ENCODE results near the gene ZNF335. TPM values are rescaled to one million over a fixed set of nuclear protein-coding genes. Genes with fewer than 3 reads are reported as not detected.

The ZNF335 gene
- total and polyA plus RNA-seq, 2 of the 13 experiments (the other 11 are each of a cell fraction or from before 2014, with no cell fraction given), result 9.7 to 13.7 TPM

- TF ChIP-seq, protein P1, sequence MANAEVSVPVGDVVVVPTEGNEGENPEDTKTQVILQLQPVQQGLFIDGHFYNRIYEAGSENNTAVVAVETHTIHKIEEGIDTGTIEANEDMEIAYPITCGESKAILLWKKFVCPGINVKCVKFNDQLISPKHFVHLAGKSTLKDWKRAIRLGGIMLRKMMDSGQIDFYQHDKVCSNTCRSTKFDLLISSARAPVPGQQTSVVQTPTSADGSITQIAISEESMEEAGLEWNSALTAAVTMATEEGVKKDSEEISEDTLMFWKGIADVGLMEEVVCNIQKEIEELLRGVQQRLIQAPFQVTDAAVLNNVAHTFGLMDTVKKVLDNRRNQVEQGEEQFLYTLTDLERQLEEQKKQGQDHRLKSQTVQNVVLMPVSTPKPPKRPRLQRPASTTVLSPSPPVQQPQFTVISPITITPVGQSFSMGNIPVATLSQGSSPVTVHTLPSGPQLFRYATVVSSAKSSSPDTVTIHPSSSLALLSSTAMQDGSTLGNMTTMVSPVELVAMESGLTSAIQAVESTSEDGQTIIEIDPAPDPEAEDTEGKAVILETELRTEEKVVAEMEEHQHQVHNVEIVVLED (CRISPR knock-in tag; IDR thresholded peaks at IDR 0.05; ENCODE audit: borderline replicate concordance), result peak; percentile 89
- TF ChIP-seq ZBTB40 (IDR thresholded peaks at IDR 0.05) (no peak), ZBTB40 (CRISPR knock-in tag; IDR thresholded peaks at IDR 0.05) (peak; percentile 92), TAF1 (CRISPR knock-in tag; IDR thresholded peaks at IDR 0.05) (peak; percentile 95), ZBTB43 (CRISPR knock-in tag; conservative IDR thresholded peaks at IDR 0.05) (peak; percentile 74; the same call in 1 of the 2 replicates), ZNF660 (CRISPR knock-in tag; IDR thresholded peaks at IDR 0.05; ENCODE audit: borderline replicate concordance, low read depth) (peak; percentile 33; the same call in 1 of the 2 replicates), ZNF720 (CRISPR knock-in tag; IDR thresholded peaks at IDR 0.05) (peak; percentile 51), SNRNP70 (IDR thresholded peaks at IDR 0.05; ENCODE audit: low read depth, low read length) (no peak), ATF4 (CRISPR knock-in tag; IDR thresholded peaks at IDR 0.05) (peak in 1 of 2 experiments; percentile 75; a peak in 2 of 4 replicates)
- TF ChIP-seq, protein P2, sequence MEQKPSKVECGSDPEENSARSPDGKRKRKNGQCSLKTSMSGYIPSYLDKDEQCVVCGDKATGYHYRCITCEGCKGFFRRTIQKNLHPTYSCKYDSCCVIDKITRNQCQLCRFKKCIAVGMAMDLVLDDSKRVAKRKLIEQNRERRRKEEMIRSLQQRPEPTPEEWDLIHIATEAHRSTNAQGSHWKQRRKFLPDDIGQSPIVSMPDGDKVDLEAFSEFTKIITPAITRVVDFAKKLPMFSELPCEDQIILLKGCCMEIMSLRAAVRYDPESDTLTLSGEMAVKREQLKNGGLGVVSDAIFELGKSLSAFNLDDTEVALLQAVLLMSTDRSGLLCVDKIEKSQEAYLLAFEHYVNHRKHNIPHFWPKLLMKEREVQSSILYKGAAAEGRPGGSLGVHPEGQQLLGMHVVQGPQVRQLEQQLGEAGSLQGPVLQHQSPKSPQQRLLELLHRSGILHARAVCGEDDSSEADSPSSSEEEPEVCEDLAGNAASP (CRISPR knock-in tag; IDR thresholded peaks at IDR 0.05; ENCODE audit: borderline replicate concordance), result peak; percentile 15
- TF ChIP-seq, protein P3, sequence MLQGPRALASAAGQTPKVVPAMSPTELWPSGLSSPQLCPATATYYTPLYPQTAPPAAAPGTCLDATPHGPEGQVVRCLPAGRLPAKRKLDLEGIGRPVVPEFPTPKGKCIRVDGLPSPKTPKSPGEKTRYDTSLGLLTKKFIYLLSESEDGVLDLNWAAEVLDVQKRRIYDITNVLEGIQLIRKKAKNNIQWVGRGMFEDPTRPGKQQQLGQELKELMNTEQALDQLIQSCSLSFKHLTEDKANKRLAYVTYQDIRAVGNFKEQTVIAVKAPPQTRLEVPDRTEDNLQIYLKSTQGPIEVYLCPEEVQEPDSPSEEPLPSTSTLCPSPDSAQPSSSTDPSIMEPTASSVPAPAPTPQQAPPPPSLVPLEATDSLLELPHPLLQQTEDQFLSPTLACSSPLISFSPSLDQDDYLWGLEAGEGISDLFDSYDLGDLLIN (CRISPR knock-in tag; IDR thresholded peaks at IDR 0.05; ENCODE audit: borderline replicate concordance), result peak; percentile 90
These were observed at the start of gene ZNF335 (continued) for GRCh38 chr20:45971675-45972499.

All from HepG2 (cell line).